Adrenal gland (tissue), 12 donors: ENCODE data around the gene PPM1A. TPM values are rescaled to one million over a fixed set of nuclear protein-coding genes. Genes with fewer than 3 reads are reported as not detected.

Source experiments
- DNase-seq, 7 donors: peaks; one replicate each; pipeline ENCODE4 v3.0.0-alpha.2; 2019 to 2020
- H3K27ac ChIP-seq, 5 donors: fragments of 200-600 bp; sonication (generic) in 4 of 5; 1 replicate in 3 of 5; 2 replicates in 2 of 5; pipeline versions ENCODE4 v1.5.1 to v1.8.0; 2016 to 2020; ENCODE audit warnings: mild to moderate bottlenecking in 1 of 5
- H3K27me3 ChIP-seq: fragments of 200-600 bp; 2 replicates; pipeline ENCODE4 v1.8.0; 2021
- H3K36me3 ChIP-seq, 2 donors: fragments of 200-600 bp; replicated peaks in 1 of 2; 1 replicate in 1 of 2; 2 replicates in 1 of 2; pipeline versions ENCODE4 v1.5.1 to v1.8.0; 2018 to 2022
- H3K4me1 ChIP-seq, 2 donors: fragments of 200-600 bp; replicated peaks in 1 of 2; 1 replicate in 1 of 2; 2 replicates in 1 of 2; pipeline versions ENCODE4 v1.5.1 to v1.8.0; 2018 to 2021
- H3K4me3 ChIP-seq, 4 donors: fragments of 200-600 bp; sonication (generic) in 3 of 4; one replicate each; pipeline ENCODE4 v1.5.1; 2016 to 2018
- H3K9me3 ChIP-seq, 3 donors: fragments of 200-600 bp; sonication (generic) in 1 of 3; replicated peaks in 1 of 3; 1 replicate in 2 of 3; 2 replicates in 1 of 3; pipeline versions ENCODE4 v1.5.1 to v1.8.0; 2016 to 2021
- CTCF ChIP-seq, 6 experiments: fragments of 450-650 bp in 4 of 6; fragments of 200-600 bp in 2 of 6; sonication (generic) in 1 of 6; IDR thresholded peaks; 1 replicate in 5 of 6; 2 replicates in 1 of 6; pipeline versions ENCODE4 v1.5.1 to v1.8.0; 2016 to 2021; ENCODE audit warnings: antibody characterized with exemption in 6 of 6, mild to moderate bottlenecking in 2 of 6, moderate library complexity in 1 of 6
- POLR2A ChIP-seq, 2 donors: fragments of 450-650 bp; IDR thresholded peaks; one replicate each; pipeline ENCODE4 v1.6.1; 2017; ENCODE audit warnings: antibody characterized with exemption in 2 of 2, mild to moderate bottlenecking in 2 of 2, moderate library complexity in 1 of 2
- WGBS, 4 donors: extraction: QIAGEN DNeasy Blood & Tissue Kit in 2 of 4; methylation state at CpG; one replicate each; pipeline versions ENCODE4 v1.1.5 to v1.1.7; 2013 to 2017; 5-methylcytosine and 5-hydroxymethylcytosine counted together
- intact Hi-C, 2 donors: fragments of 100-400 bp; cut with DNase I; formaldehyde crosslinking; loops; one replicate each; pipeline versions ENCODE4 v1.14.1 to v1.15.0; 2022 to 2023
- polyA plus RNA-seq, 3 donors: library from polyadenylated mRNA; stranded (reverse); fragments of 200-250 nt in 2 of 3; fragments of 350-450 nt in 1 of 3; fragmentation: Illumina TruSeq in 1 of 3; extraction: RNeasy Lipid Tissue Mini Kit (QIAGEN cat#74804) in 1 of 3; gene quantifications; one replicate each; pipeline ENCODE4 v1.2.3, GENCODE V29; 2013 to 2014
- total RNA-seq, 9 donors: library from RNA; depleted of rRNA in 4 of 9; stranded (reverse); fragments of >200 nt in 4 of 9; fragments of 120-200 nt in 1 of 9; fragmentation: NEBNext Ultra II Directional in 1 of 9; extraction: Animal tissue kit (Norgen Biotek cat#: 25700) in 1 of 9; gene quantifications; one replicate each; pipeline versions ENCODE4 v1.1.0 to v1.2.4, GENCODE V29; 2013 to 2023
- donor health status: healthy with polysubstance abuse.
- donor health status: Bipolar disorder and iron deficiency.
- donor health status: DM: yes; HTN: yes; CAD: no.
- donor health status: DM: no; HTN: no; CAD: no.
- donor health status: DM: no; HTN: no; CAD: no.
- donor health status: DM: yes; HTN: yes; CAD: no.

PPM1A gene
- total and polyA plus RNA-seq, 12 donors, result 19.1 to 56.5 (median 34.2) TPM

- intact Hi-C loops, result no loop called here
- Histone ChIP-seq H3K36me3 (no peaks in the 10 kb centered on the region), H3K4me3 (no peak overlapping the region), H3K9me3 (no peaks in the 10 kb centered on the region), H3K27ac (no peak overlapping the region), H3K4me1 (no peaks in the 10 kb centered on the region), H3K27me3 (no peaks in the 10 kb centered on the region)
- 59 to 67% (median 63%) methylated on average over 2 of the region's 2 CpGs for WGBS, 4 donors
- DNase-seq, result no peak
- TF ChIP-seq CTCF (IDR thresholded peaks at IDR 0.05) (no peak), POLR2A (IDR thresholded peaks at IDR 0.05) (no peak)
Observed at GRCh38 chr14:60226298-60226697, 22.7 kb upstream of the PPM1A start.

- no peaks in the 10 kb centered on the region for H3K4me1 ChIP-seq
- H3K4me3 ChIP-seq, result no peak overlapping the region
- H3K27me3 ChIP-seq, result no peaks in the 10 kb centered on the region
- TF ChIP-seq POLR2A (IDR thresholded peaks at IDR 0.05) (no peak), CTCF (IDR thresholded peaks at IDR 0.05) (no peak)
- no peak overlapping the region for H3K27ac ChIP-seq
- no peaks in the 10 kb centered on the region for H3K9me3 ChIP-seq
- 84 to 100% (median 89%) methylated on average over 1 of the region's 1 CpG for WGBS, 4 donors
- H3K36me3 ChIP-seq, result no peaks in the 10 kb centered on the region
- intact Hi-C loops, result no loop called here
- no peak for DNase-seq
Observed at GRCh38 chr14:60227291-60227690, 21.7 kb upstream of the PPM1A start.

GRCh38 chr14:60229614-60230013 is 19.4 kb upstream of the PPM1A start:
- Histone ChIP-seq H3K4me1 (no peaks in the 10 kb centered on the region), H3K9me3 (no peaks in the 10 kb centered on the region), H3K27ac (no peak overlapping the region), H3K27me3 (no peaks in the 10 kb centered on the region), H3K4me3 (no peak overlapping the region), H3K36me3 (no peaks in the 10 kb centered on the region)
- TF ChIP-seq CTCF (IDR thresholded peaks at IDR 0.05) (no peak), POLR2A (IDR thresholded peaks at IDR 0.05) (no peak)
- DNase-seq, result no peak
- intact Hi-C loops, result no loop called here

GRCh38 chr14:60232185-60232584 is 16.8 kb upstream of the PPM1A start:
- no peak overlapping the region for H3K27ac ChIP-seq
- no peaks in the 10 kb centered on the region for H3K36me3 ChIP-seq
- H3K4me3 ChIP-seq, result no peak overlapping the region
- H3K4me1 ChIP-seq, result no peaks in the 10 kb centered on the region
- no peaks in the 10 kb centered on the region for H3K9me3 ChIP-seq
- DNase-seq, result no peak
- no peaks in the 10 kb centered on the region for H3K27me3 ChIP-seq
- WGBS, 4 donors, result 92 to 98% (median 95%) methylated on average over 1 of the region's 1 CpG
- intact Hi-C loops, result no loop called here
- TF ChIP-seq CTCF (IDR thresholded peaks at IDR 0.05) (no peak), POLR2A (IDR thresholded peaks at IDR 0.05) (no peak)
